Skeletal muscle satellite cell (primary cell): ENCODE data around the gene COL25A1.
"Not testable (repeated sequence)": the region's sequence is repeated elsewhere in the genome, so short reads cannot be mapped to it uniquely, and the experiment has no call there.

Source experiments
- H3K27me3 ChIP-seq: 2 replicates; pipeline ENCODE4 v1.7.0; 2013; ENCODE audit warnings: low read length; ENCODE audit not compliant: control insufficient read depth, insufficient read depth
- H3K36me3 ChIP-seq: 2 replicates; pipeline ENCODE4 v1.7.0; 2013; ENCODE audit warnings: mild to moderate bottlenecking, control low read depth, low read length; ENCODE audit not compliant: insufficient read depth
- H3K4me1 ChIP-seq: 2 replicates; pipeline ENCODE4 v1.7.0; 2013; ENCODE audit warnings: low read length; ENCODE audit not compliant: control insufficient read depth, insufficient read depth
- H3K4me2 ChIP-seq: 2 replicates; pipeline ENCODE4 v1.7.0; 2013; ENCODE audit warnings: mild to moderate bottlenecking, low read length
- H3K4me3 ChIP-seq: 2 replicates; pipeline ENCODE4 v1.7.0; 2013; ENCODE audit warnings: low read length
- H3K9ac ChIP-seq: 2 replicates; pipeline ENCODE4 v1.7.0; 2013; ENCODE audit warnings: mild to moderate bottlenecking, low read depth, low read length, moderate library complexity
- H3K9me3 ChIP-seq: replicated peaks from 2 replicates; pipeline ENCODE4 v1.7.0; 2013; ENCODE audit warnings: mild to moderate bottlenecking, control low read depth, low read length

Gene COL25A1

DNA sequence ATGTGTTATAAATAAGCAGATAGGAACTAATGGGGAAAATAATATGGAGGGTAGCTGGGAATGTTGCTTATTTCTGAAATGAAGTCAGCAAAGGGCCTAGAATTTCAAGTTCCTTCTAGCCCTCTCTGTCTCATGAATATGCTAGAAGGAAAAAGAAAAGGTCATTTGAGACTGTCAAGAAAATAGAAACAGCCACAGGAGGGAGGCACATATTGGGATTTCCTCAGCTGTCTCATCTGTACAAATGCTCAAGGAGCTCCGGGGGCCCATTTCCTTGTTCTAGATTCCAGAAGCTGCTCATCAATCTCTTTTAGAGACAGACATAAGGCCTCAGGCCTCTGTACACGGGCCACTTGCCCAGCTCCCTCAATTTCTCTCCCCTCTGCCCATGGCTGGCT lies 412.0 kb downstream of the COL25A1 start:
- H3K4me2 ChIP-seq, result no peak overlapping the region
- no peak overlapping the region for H3K9ac ChIP-seq
- H3K27me3 ChIP-seq, result no peaks in the 10 kb centered on the region
- H3K4me1 ChIP-seq, result peaks cover 18% of the 10 kb centered on the region
- H3K4me3 ChIP-seq, result no peak overlapping the region
- no peaks in the 10 kb centered on the region for H3K9me3 ChIP-seq
- no peaks in the 10 kb centered on the region for H3K36me3 ChIP-seq

GRCh38 chr4:108889696-108890483 lies 412.6 kb downstream of the COL25A1 start:
- H3K36me3 ChIP-seq, result no peaks in the 10 kb centered on the region
- H3K27me3 ChIP-seq, result no peaks in the 10 kb centered on the region
- no peak overlapping the region for H3K9ac ChIP-seq
- no peaks in the 10 kb centered on the region for H3K9me3 ChIP-seq
- peaks cover 24% of the 10 kb centered on the region for H3K4me1 ChIP-seq
- H3K4me3 ChIP-seq, result no peak overlapping the region
- peak overlapping the region; percentile 31 for H3K4me2 ChIP-seq

DNA sequence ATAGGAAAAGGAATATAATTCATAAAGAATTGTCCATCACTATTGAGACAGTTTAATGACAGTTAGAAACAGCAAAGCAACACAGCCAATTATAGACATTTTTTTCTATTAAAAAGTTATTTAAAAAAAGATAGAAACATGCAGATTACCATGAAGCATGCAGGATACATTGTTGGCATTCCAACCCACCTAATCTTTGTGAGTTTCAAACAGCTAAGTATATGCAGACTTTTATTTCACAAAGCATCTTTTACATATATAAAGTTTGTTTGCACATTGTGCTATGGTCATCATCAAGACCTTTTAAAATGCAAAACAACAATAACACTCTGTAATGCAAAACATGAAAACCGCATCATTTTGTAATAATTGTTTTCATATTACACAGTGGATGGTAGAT lies 413.7 kb downstream of the COL25A1 start:
- Histone ChIP-seq H3K9ac (peak overlapping the region; percentile 23), H3K36me3 (no peaks in the 10 kb centered on the region), H3K4me2 (no peak overlapping the region), H3K4me1 (peaks cover 31% of the 10 kb centered on the region), H3K4me3 (no peak overlapping the region), H3K9me3 (no peaks in the 10 kb centered on the region), H3K27me3 (no peaks in the 10 kb centered on the region)

- Histone ChIP-seq H3K9me3 (no peaks in the 10 kb centered on the region), H3K4me1 (peaks cover 31% of the 10 kb centered on the region), H3K9ac (no peak overlapping the region), H3K4me3 (no peak overlapping the region), H3K4me2 (no peak overlapping the region), H3K36me3 (no peaks in the 10 kb centered on the region), H3K27me3 (no peaks in the 10 kb centered on the region)
Measured at GRCh38 chr4:108887034-108887433, 415.4 kb downstream of the COL25A1 start.

DNA sequence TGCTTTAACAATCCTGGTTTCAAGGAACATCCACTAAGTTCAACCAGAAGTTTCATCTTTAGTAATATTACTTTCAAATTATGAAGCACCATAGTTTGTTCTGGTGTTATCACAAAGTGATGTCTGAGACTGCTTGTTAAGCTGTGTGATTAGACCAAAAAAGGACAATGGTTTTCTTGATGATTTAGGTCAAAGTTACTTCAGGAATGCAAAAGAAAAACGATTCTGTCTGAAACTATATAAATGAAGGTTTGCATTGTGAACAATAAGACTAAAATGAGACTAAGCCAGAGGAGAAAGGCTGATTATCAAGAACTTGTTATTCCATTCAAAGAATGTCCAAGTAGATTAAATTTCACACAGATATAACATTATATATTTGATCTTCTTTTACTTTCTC lies 417.2 kb downstream of the COL25A1 start:
- H3K4me2 ChIP-seq, result peak overlapping the region; percentile 31

DNA sequence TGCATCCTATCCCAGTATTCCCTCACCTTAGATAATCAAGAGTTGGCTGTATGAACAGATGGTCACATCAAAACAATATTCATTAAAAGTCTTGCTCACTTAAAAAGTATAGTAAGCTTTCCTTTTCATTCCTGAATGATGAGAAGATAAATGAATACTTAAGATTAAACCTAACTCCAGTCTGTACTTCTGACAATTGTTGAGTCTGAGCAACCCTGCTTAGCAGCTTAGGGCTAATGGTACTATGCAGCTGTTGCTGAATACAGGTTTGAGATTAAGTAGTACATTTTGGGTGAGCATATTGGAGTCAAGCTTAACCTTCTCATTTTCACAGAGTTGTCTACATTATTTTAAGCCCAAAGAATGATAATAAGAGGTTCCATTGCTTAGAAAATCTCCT lies 417.9 kb downstream of the COL25A1 start:
- Histone ChIP-seq H3K36me3 (no peaks in the 10 kb centered on the region), H3K9me3 (no peaks in the 10 kb centered on the region), H3K4me1 (peaks cover 37% of the 10 kb centered on the region), H3K27me3 (no peaks in the 10 kb centered on the region), H3K4me3 (peak overlapping the region; percentile 25), H3K9ac (peak overlapping the region; percentile 23), H3K4me2 (peak overlapping the region; percentile 31)

More for the DNA sequence above, 417.2 kb downstream of the COL25A1 start:
- Histone ChIP-seq H3K4me1 (peaks cover 42% of the 10 kb centered on the region), H3K4me3 (peak overlapping the region; percentile 25), H3K27me3 (no peaks in the 10 kb centered on the region), H3K36me3 (no peaks in the 10 kb centered on the region), H3K9me3 (no peaks in the 10 kb centered on the region), H3K9ac (peak overlapping the region; percentile 23)

- H3K36me3 ChIP-seq, result no peaks in the 10 kb centered on the region
- H3K9me3 ChIP-seq, result no peaks in the 10 kb centered on the region
- no peak overlapping the region for H3K4me2 ChIP-seq
- H3K4me3 ChIP-seq, result no peak overlapping the region
- H3K27me3 ChIP-seq, result no peaks in the 10 kb centered on the region
- peaks cover 33% of the 10 kb centered on the region for H3K4me1 ChIP-seq
- no peak overlapping the region for H3K9ac ChIP-seq
Measured at GRCh38 chr4:108881986-108882385, 420.5 kb downstream of the COL25A1 start.

DNA sequence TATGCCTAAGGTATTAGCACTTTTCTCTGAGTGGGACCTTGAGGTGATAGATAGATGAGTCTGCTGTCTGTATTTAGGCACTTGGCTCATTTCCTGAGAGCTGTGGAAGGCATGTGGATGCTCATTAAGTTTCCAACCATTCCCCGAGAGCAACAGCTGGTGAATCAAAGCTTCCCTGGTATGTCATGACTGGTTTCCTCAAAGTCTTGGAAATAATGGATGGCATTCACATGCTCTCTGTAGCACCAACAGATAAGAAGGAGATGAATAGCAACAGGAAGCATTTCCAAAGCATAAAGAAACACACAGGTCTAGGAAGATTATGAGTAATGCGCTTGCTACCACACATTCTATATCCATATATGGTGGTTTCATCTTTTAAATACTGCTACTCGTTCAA lies 421.3 kb downstream of the COL25A1 start:
- Histone ChIP-seq H3K4me3 (no peak overlapping the region), H3K9ac (no peak overlapping the region), H3K9me3 (no peaks in the 10 kb centered on the region), H3K27me3 (no peaks in the 10 kb centered on the region), H3K36me3 (no peaks in the 10 kb centered on the region), H3K4me1 (peaks cover 33% of the 10 kb centered on the region), H3K4me2 (peak overlapping the region; percentile 2)

- Histone ChIP-seq H3K36me3 (no peaks in the 10 kb centered on the region), H3K4me3 (no peak overlapping the region), H3K4me1 (peaks cover 15% of the 10 kb centered on the region), H3K9ac (no peak overlapping the region), H3K27me3 (no peaks in the 10 kb centered on the region), H3K9me3 (no peaks in the 10 kb centered on the region), H3K4me2 (no peak overlapping the region)
Measured at GRCh38 chr4:108878806-108879205, 423.7 kb downstream of the COL25A1 start.

DNA sequence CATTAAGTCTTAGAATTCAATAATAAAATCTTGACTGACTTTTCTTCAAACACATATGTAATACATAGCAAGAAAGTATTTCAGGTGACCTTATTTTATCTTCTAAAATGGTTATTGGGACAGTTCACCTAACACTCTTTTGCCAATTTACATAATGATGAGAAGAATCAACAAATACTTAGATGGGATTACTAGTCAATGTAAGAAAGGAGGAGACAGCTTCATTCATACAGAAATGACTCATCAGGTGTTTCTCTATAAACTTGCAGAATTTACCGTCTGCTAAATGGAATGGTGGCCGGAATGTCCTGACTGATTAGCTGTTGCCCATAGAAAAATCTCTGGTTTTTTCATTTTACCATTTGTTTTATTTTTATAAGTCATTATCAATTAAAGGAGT lies 424.6 kb downstream of the COL25A1 start:
- Histone ChIP-seq H3K27me3 (no peaks in the 10 kb centered on the region), H3K36me3 (no peaks in the 10 kb centered on the region), H3K4me2 (no peak overlapping the region), H3K9ac (no peak overlapping the region), H3K4me1 (peaks cover 15% of the 10 kb centered on the region), H3K9me3 (no peaks in the 10 kb centered on the region), H3K4me3 (no peak overlapping the region)

- H3K4me1 ChIP-seq, result peaks cover 4% of the 10 kb centered on the region
- H3K9me3 ChIP-seq, result no peaks in the 10 kb centered on the region
- no peak overlapping the region for H3K4me2 ChIP-seq
- no peaks in the 10 kb centered on the region for H3K36me3 ChIP-seq
- H3K9ac ChIP-seq, result no peak overlapping the region
- no peaks in the 10 kb centered on the region for H3K27me3 ChIP-seq
- no peak overlapping the region for H3K4me3 ChIP-seq
Measured at GRCh38 chr4:108874806-108875205, 427.7 kb downstream of the COL25A1 start.

DNA sequence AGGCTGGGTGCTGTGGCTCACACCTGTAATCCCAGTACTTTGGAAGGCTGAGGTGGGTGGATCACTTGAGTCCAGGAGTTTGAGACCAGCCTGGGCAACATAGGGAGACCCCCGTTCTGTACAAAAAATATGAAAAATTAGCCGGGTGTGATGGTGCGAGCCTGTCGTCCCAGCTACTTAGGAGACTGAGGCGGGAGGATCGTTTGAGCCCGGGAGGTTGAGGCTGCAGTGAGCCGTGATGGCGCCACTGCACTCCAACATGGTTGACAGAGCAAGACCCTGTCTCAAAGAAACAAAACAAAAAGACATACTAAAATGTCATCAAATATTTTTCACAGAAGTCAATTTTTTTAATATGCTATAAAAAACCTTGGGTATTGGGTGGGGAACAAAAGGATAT lies 432.5 kb downstream of the COL25A1 start:
- H3K4me3 ChIP-seq, H3K9me3 ChIP-seq, H3K4me2 ChIP-seq, H3K4me1 ChIP-seq, H3K36me3 ChIP-seq, H3K27me3 ChIP-seq, H3K9ac ChIP-seq: not testable (repeated sequence)
